Fibroblast of lung (primary cell): ENCODE results near the gene TEDC2. TPM values are rescaled to one million over a fixed set of nuclear protein-coding genes. Genes with fewer than 3 reads are reported as not detected.

Experiments used
- DNase-seq, 2 donors: peaks; one replicate each; pipeline versions ENCODE4 v3.0.0 to v3.0.0-alpha.2; 2010; ENCODE audit warnings: low read depth in 2 of 2
- H2AFZ ChIP-seq: 2 replicates; pipeline ENCODE4 v1.5.1; 2012; ENCODE audit warnings: low read length, control low read depth, inconsistent platforms
- H3K27ac ChIP-seq: 2 replicates; pipeline ENCODE4 v1.5.1; 2011; ENCODE audit warnings: low read length, control low read depth; ENCODE audit not compliant: insufficient read depth
- H3K27me3 ChIP-seq: 2 replicates; pipeline ENCODE4 v1.5.1; 2011; ENCODE audit warnings: mild to moderate bottlenecking, low read length; ENCODE audit not compliant: control insufficient read depth, insufficient read depth
- H3K36me3 ChIP-seq: 2 replicates; pipeline ENCODE4 v1.5.1; 2011; ENCODE audit warnings: low read length; ENCODE audit not compliant: control insufficient read depth, insufficient read depth
- H3K4me1 ChIP-seq: 2 replicates; pipeline ENCODE4 v1.5.1; 2011; ENCODE audit warnings: low read length; ENCODE audit not compliant: control insufficient read depth, insufficient read depth; ENCODE audit errors: extremely low read depth
- H3K4me2 ChIP-seq: 2 replicates; pipeline ENCODE4 v1.5.1; 2011; ENCODE audit warnings: low read length, control low read depth; ENCODE audit not compliant: insufficient read depth; ENCODE audit errors: extremely low read depth
- H3K4me3 ChIP-seq, 4 experiments: fragments of 200-600 bp in 1 of 4; sonication (generic) in 1 of 4; replicated peaks in 1 of 4; 2 replicates each; pipeline ENCODE4 v1.5.1; 2011 to 2016; ENCODE audit warnings: low read length in 4 of 4, low read depth in 3 of 4, mild to moderate bottlenecking in 3 of 4, control low read depth in 2 of 4, inconsistent platforms in 1 of 4, mixed read lengths in 1 of 4; ENCODE audit not compliant: insufficient read depth in 1 of 4; ENCODE audit errors: control extremely low read depth in 1 of 4
- H3K79me2 ChIP-seq: 2 replicates; pipeline ENCODE4 v1.5.1; 2012; ENCODE audit warnings: mild to moderate bottlenecking, low read length, inconsistent platforms; ENCODE audit not compliant: control insufficient read depth, insufficient read depth
- H3K9ac ChIP-seq: 2 replicates; pipeline ENCODE4 v1.5.1; 2011; ENCODE audit warnings: mild to moderate bottlenecking, low read length, control low read depth; ENCODE audit not compliant: insufficient read depth
- H3K9me3 ChIP-seq: 2 replicates; pipeline ENCODE4 v1.5.1; 2012; ENCODE audit warnings: low read depth, low read length; ENCODE audit not compliant: control insufficient read depth, insufficient read depth
- H4K20me1 ChIP-seq: 2 replicates; pipeline ENCODE4 v1.5.1; 2011; ENCODE audit warnings: low read length; ENCODE audit not compliant: control insufficient read depth, insufficient read depth; ENCODE audit errors: extremely low read depth
- EZH2 ChIP-seq: IDR thresholded peaks from 2 replicates; pipeline ENCODE4 v1.5.1; 2012; ENCODE audit warnings: low read length, control low read depth, mild to moderate bottlenecking; ENCODE audit errors: missing control alignments
- polyA plus RNA-seq, 2 donors: library from polyadenylated mRNA; depleted of rRNA in 1 of 2; stranded (reverse) in 1 of 2; unstranded in 1 of 2; fragments of >200 nt; gene quantifications; 2 replicates each; pipeline ENCODE4 v1.2.1, GENCODE V29; 2011 to 2012; ENCODE audit warnings: missing spikeins in 1 of 2
- total RNA-seq: library from RNA; depleted of rRNA; stranded (reverse); fragments of >200 nt; gene quantifications from 2 replicates; pipeline ENCODE4 v1.2.1, GENCODE V29; 2014
- TF ChIP-seq, protein P1 (sequence below), 2 donors: IDR thresholded peaks in 1 of 2; conservative IDR thresholded peaks in 1 of 2; 1 replicate in 1 of 2; 2 replicates in 1 of 2; pipeline ENCODE4 v1.5.1; 2011 to 2012; ENCODE audit warnings: low read length in 2 of 2, control low read depth in 1 of 2, inconsistent platforms in 1 of 2, low read depth in 1 of 2, mild to moderate bottlenecking in 1 of 2

Gene TEDC2
- total and polyA plus RNA-seq, 2 donors (not counting 1 experiment from before 2014, with no cell fraction given), result 1.2 to 1.7 TPM

DNA sequence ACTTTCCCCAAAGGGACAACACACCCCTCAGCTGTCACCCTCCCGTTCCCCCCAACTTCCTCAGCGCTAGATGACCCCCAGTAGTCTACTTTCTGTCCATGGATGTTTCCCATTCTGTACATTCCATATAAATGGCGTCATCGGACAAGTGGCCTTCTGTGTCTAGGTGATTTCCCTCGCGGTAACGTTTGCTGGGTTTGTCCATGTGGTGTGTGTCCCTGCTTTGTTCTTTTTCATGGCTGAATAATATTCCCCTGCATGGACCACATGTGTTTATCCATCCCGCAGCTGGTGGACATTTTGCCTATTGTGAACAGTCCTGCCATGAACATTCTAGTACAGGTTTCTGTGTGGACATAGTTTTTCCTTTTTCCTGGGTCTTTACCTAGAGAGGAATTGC lies 7.3 kb upstream of the TEDC2 start:
- Histone ChIP-seq H3K4me2 (no peak overlapping the region), H3K9me3 (no peaks in the 10 kb centered on the region), H3K36me3 (peaks cover 43% of the 10 kb centered on the region), H3K79me2 (no peaks in the 10 kb centered on the region), H3K27ac (no peak overlapping the region), H3K27me3 (no peaks in the 10 kb centered on the region), H3K9ac (no peak overlapping the region), H3K4me3 (no peak overlapping the region), H2AFZ (no peak overlapping the region), H3K4me1 (no peaks in the 10 kb centered on the region), H4K20me1 (no peaks in the 10 kb centered on the region)
- TF ChIP-seq, protein P1, sequence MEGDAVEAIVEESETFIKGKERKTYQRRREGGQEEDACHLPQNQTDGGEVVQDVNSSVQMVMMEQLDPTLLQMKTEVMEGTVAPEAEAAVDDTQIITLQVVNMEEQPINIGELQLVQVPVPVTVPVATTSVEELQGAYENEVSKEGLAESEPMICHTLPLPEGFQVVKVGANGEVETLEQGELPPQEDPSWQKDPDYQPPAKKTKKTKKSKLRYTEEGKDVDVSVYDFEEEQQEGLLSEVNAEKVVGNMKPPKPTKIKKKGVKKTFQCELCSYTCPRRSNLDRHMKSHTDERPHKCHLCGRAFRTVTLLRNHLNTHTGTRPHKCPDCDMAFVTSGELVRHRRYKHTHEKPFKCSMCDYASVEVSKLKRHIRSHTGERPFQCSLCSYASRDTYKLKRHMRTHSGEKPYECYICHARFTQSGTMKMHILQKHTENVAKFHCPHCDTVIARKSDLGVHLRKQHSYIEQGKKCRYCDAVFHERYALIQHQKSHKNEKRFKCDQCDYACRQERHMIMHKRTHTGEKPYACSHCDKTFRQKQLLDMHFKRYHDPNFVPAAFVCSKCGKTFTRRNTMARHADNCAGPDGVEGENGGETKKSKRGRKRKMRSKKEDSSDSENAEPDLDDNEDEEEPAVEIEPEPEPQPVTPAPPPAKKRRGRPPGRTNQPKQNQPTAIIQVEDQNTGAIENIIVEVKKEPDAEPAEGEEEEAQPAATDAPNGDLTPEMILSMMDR (conservative IDR thresholded peaks at IDR 0.05 in 1 of 2, IDR thresholded peaks at IDR 0.05 in 1 of 2; ENCODE audit: low read depth in 1 of 2, low read length in 2 of 2), result no peak
- no peak for TF ChIP-seq EZH2
- DNase-seq, result no peak

DNA sequence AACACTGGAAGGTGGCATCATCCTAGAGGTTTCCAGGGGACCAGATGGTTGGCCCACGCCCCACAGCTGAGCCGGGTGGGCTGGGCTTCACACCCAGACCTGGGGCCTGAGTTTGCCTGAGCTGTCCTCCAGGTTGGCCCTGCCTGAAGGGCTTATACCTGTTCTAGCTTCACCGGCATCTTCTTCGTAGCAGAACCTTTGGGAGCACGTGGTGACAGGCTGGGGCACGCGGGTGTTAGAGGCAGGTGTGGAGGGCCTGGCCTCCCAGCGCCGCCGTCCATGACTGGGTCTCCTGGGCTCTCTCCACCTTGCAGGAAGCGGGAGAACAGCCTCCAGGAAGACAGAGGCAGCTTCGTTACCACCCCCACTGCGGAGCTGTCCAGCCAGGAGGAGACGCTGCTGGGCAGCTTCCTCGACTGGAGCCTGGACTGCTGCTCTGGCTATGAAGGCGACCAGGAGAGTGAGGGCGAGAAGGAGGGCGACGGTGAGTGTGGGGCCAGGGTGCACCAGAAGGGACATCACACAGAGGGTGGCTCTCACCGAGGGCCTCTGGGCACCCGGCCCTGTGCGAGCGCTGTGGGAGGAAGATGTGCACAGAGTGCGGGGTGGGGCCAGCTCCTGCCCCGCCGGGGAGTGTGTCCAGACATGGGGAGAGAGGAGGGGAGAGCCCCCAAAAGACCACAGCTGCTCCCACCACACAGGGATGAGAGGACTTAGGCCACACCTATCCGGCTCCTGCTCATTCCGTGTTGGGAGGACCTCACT lies 4.6 kb upstream of the TEDC2 start:
- H3K36me3 ChIP-seq, result peaks cover 33% of the 10 kb centered on the region
- H3K9ac ChIP-seq, result no peak overlapping the region
- DNase-seq, result no peak
- TF ChIP-seq, protein P1 (conservative IDR thresholded peaks at IDR 0.05 in 1 of 2, IDR thresholded peaks at IDR 0.05 in 1 of 2; ENCODE audit: low read depth in 1 of 2, low read length in 2 of 2), result no peak
- TF ChIP-seq EZH2, result no peak
- H3K27me3 ChIP-seq, result no peaks in the 10 kb centered on the region
- H3K4me1 ChIP-seq, result peaks cover 3% of the 10 kb centered on the region
- no peak overlapping the region for H3K27ac ChIP-seq
- no peak overlapping the region for H2AFZ ChIP-seq
- no peaks in the 10 kb centered on the region for H3K79me2 ChIP-seq
- H3K4me2 ChIP-seq, result no peak overlapping the region
- no peaks in the 10 kb centered on the region for H3K9me3 ChIP-seq
- H3K4me3 ChIP-seq, result no peak overlapping the region
- no peaks in the 10 kb centered on the region for H4K20me1 ChIP-seq

DNA sequence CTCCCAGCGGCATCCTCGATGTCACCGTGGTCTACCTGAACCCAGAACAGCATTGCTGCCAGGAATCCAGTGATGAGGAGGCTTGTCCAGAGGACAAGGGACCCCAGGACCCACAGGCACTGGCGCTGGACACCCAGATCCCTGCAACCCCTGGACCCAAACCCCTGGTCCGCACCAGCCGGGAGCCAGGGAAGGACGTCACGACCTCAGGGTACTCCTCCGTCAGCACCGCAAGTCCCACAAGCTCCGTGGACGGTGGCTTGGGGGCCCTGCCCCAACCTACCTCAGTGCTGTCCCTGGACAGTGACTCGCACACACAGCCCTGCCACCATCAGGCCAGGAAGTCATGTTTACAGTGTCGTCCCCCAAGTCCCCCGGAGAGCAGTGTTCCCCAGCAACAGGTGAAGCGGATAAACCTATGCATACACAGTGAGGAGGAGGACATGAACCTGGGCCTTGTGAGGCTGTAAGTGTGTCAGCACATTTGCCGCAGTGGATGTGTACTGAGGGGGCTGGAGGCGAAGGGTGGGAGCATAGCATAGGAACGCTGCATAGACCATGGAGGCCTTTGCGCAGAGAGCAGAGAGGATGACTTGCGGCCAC lies 3.3 kb upstream of the TEDC2 start:
- Histone ChIP-seq H3K4me3 (no peak overlapping the region), H3K27ac (no peak overlapping the region), H3K27me3 (no peaks in the 10 kb centered on the region), H3K9me3 (no peaks in the 10 kb centered on the region), H3K79me2 (no peaks in the 10 kb centered on the region), H2AFZ (no peak overlapping the region), H4K20me1 (no peaks in the 10 kb centered on the region), H3K4me2 (no peak overlapping the region), H3K9ac (no peak overlapping the region), H3K4me1 (peaks cover 3% of the 10 kb centered on the region), H3K36me3 (peaks cover 28% of the 10 kb centered on the region)
- TF ChIP-seq, protein P1 (conservative IDR thresholded peaks at IDR 0.05 in 1 of 2, IDR thresholded peaks at IDR 0.05 in 1 of 2; ENCODE audit: low read depth in 1 of 2, low read length in 2 of 2), result no peak
- no peak for TF ChIP-seq EZH2
- no peak for DNase-seq
